OCI-LY3 (cell line): Measurements from ENCODE around the gene C2.
A peak's percentile ranks its signal among the peaks of the same experiment; 100 is the strongest.

ENCODE experiments used
- H2AFZ ChIP-seq: fragments of 200-600, 300-600 bp; shearing (Covaris generic); 2 replicates; pipeline ENCODE4 v1.6.0; 2014; ENCODE audit warnings: antibody characterized with exemption, low read depth, low read length
- H3K27ac ChIP-seq: fragments of 200-600, 300-600 bp; sonication (generic); 2 replicates; pipeline ENCODE4 v1.5.1; 2014; ENCODE audit warnings: mild to moderate bottlenecking, low read length, moderate library complexity, mixed read lengths
- H3K27me3 ChIP-seq: fragments of 200-600, 300-600 bp; sonication (generic); 2 replicates; pipeline ENCODE4 v1.6.1; 2014; ENCODE audit warnings: low read depth, low read length, mixed read lengths
- H3K36me3 ChIP-seq: fragments of 200-600, 300-600 bp; sonication (generic); replicated peaks from 2 replicates; pipeline ENCODE3; 2014; ENCODE audit warnings: low read depth, low read length, mixed read lengths
- H3K4me1 ChIP-seq: fragments of 300-600, 200-600 bp; sonication (generic); 2 replicates; pipeline ENCODE4 v1.6.1; 2014; ENCODE audit warnings: low read length, mixed read lengths
- H3K4me2 ChIP-seq: fragments of 200-600, 300-600 bp; sonication (generic); 2 replicates; pipeline ENCODE4 v1.6.1; 2014; ENCODE audit warnings: low read length, mixed read lengths
- H3K4me3 ChIP-seq: fragments of 300-600, 200-600 bp; sonication (generic); 2 replicates; pipeline ENCODE4 v1.5.1; 2014; ENCODE audit warnings: antibody characterized with exemption, mild to moderate bottlenecking, low read length, moderate library complexity
- H3K79me2 ChIP-seq: fragments of 300-600, 200-600 bp; shearing (Covaris generic); 2 replicates; pipeline ENCODE4 v1.6.1; 2014; ENCODE audit warnings: mild to moderate bottlenecking, low read length, mixed read lengths
- H3K9ac ChIP-seq: fragments of 300-600, 200-600 bp; shearing (Covaris generic); 2 replicates; pipeline ENCODE4 v1.6.0; 2014; ENCODE audit warnings: mild to moderate bottlenecking, low read length, moderate library complexity
- H3K9me3 ChIP-seq: fragments of 200-600, 300-600 bp; shearing (Covaris generic); 2 replicates; pipeline ENCODE4 v1.6.1; 2014; ENCODE audit warnings: low read length, mixed read lengths; ENCODE audit not compliant: insufficient read depth
- H4K20me1 ChIP-seq: fragments of 200-600, 300-600 bp; sonication (generic); 2 replicates; pipeline ENCODE4 v1.6.1; 2016; ENCODE audit warnings: low read length, mixed read lengths; ENCODE audit not compliant: insufficient read depth
- EZH2phosphoT487 ChIP-seq: fragments of 200-600 bp; shearing (Covaris generic); IDR thresholded peaks from 2 replicates; pipeline ENCODE4 v1.6.1; 2018; ENCODE audit warnings: antibody characterized with exemption, mixed run types, low read depth
- TF ChIP-seq, protein P1 (sequence below): fragments of 200-600, 300-600 bp; sonication (generic); IDR thresholded peaks from 2 replicates; pipeline ENCODE4 v1.5.1; 2014; ENCODE audit warnings: antibody characterized with exemption, low read length, low read depth

The C2 gene

DNA sequence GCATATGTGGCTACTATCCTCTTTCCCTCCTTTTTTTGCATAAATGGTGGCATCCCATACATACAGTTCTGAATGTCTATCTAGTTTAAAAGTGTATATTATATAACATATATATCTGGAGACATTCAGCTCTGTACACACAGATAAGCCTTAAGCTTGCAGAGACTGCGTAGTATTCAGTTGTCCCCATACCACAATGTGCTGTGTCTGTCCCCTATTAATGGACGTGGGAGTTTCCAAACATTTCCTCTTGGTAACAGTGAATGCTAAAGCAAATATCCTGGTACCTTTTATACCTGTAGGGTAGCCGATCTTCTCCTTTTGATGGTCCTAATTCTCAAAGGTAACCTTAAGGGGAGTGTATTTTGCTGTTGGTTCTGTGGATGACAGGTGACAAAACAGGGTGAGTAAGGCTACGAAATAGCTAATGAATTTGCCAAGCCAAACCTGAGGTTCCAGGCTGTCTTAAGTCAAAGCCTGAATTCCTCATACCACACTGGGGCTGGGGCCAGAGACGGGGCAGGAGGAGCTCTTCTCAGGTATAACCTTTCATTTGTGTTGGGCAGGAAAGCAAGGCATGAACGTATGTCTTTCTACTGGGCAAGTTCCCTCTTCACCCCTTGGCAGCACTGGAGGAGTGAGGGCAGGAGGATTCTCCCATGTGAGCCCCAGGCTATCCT is 7.8 kb upstream of the C2 start:
- H3K9ac ChIP-seq, result no peak overlapping the region
- H3K27me3 ChIP-seq, result no peaks in the 10 kb centered on the region
- H3K4me3 ChIP-seq, result no peak overlapping the region
- H3K36me3 ChIP-seq, result no peaks in the 10 kb centered on the region
- TF ChIP-seq EZH2phosphoT487, result no peak
- TF ChIP-seq, protein P1, sequence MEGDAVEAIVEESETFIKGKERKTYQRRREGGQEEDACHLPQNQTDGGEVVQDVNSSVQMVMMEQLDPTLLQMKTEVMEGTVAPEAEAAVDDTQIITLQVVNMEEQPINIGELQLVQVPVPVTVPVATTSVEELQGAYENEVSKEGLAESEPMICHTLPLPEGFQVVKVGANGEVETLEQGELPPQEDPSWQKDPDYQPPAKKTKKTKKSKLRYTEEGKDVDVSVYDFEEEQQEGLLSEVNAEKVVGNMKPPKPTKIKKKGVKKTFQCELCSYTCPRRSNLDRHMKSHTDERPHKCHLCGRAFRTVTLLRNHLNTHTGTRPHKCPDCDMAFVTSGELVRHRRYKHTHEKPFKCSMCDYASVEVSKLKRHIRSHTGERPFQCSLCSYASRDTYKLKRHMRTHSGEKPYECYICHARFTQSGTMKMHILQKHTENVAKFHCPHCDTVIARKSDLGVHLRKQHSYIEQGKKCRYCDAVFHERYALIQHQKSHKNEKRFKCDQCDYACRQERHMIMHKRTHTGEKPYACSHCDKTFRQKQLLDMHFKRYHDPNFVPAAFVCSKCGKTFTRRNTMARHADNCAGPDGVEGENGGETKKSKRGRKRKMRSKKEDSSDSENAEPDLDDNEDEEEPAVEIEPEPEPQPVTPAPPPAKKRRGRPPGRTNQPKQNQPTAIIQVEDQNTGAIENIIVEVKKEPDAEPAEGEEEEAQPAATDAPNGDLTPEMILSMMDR, result no peak
- H3K4me2 ChIP-seq, result no peak overlapping the region
- H4K20me1 ChIP-seq, result no peaks in the 10 kb centered on the region
- H3K27ac ChIP-seq, result no peak overlapping the region
- no peak overlapping the region for H2AFZ ChIP-seq
- no peaks in the 10 kb centered on the region for H3K79me2 ChIP-seq
- H3K9me3 ChIP-seq, result no peaks in the 10 kb centered on the region
- H3K4me1 ChIP-seq, result peaks cover 5% of the 10 kb centered on the region

DNA sequence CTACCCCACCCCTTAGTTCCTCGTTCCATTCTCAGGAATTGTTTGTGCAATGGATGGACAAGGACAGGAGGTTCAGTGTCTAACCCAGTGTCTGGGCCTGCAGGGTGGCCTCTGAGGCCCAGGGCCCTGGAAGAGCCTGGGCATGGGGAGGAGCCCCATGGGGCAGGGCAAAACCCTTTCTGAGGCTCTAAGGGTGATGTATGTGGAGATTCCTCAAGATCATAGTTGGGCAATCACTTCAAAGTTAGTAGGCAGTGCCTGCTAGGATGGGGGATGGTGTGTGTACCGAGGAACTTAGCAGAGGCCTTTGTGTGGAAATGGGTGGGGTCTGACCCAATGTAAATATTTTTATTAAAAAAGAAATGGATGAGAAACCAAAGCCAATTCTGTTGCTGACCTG is 6.7 kb upstream of the C2 start:
- H2AFZ ChIP-seq, result no peak overlapping the region
- no peaks in the 10 kb centered on the region for H3K27me3 ChIP-seq
- H3K9ac ChIP-seq, result no peak overlapping the region
- no peaks in the 10 kb centered on the region for H4K20me1 ChIP-seq
- no peak overlapping the region for H3K4me3 ChIP-seq
- no peak overlapping the region for H3K4me2 ChIP-seq
- H3K36me3 ChIP-seq, result no peaks in the 10 kb centered on the region
- peaks cover 4% of the 10 kb centered on the region; the same call in 1 of the 2 replicates for H3K4me1 ChIP-seq
- TF ChIP-seq EZH2phosphoT487, result no peak
- TF ChIP-seq, protein P1, result no peak
- no peak overlapping the region for H3K27ac ChIP-seq
- no peaks in the 10 kb centered on the region for H3K79me2 ChIP-seq
- H3K9me3 ChIP-seq, result no peaks in the 10 kb centered on the region

DNA sequence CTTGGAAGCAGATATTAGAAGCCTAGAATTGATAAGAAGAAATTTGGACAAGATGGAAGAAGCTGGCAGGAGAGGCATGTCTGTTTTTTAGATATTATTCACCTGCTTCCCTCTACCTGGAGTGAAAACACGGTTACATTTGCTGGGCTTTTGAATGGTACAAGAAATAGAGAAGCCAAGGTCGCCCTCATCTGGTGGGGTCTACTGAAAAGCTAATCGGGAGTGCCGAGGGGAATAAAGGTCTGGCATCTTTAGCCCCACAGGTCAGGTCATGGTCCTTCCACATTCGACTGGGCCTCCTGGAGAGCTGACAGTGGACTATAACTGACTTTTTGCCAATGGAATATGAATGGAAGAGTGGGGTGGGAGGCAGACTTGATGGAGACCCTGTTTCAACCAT is 4.6 kb upstream of the C2 start:
- Histone ChIP-seq H3K4me3 (no peak overlapping the region), H4K20me1 (no peaks in the 10 kb centered on the region), H3K27me3 (no peaks in the 10 kb centered on the region), H3K27ac (no peak overlapping the region), H2AFZ (no peak overlapping the region), H3K36me3 (no peaks in the 10 kb centered on the region), H3K79me2 (no peaks in the 10 kb centered on the region), H3K4me1 (peaks cover 5% of the 10 kb centered on the region; the same call in 1 of the 2 replicates), H3K4me2 (no peak overlapping the region), H3K9me3 (no peaks in the 10 kb centered on the region), H3K9ac (no peak overlapping the region)
- TF ChIP-seq, protein P1, result peak; percentile 52
- TF ChIP-seq EZH2phosphoT487, result no peak

DNA sequence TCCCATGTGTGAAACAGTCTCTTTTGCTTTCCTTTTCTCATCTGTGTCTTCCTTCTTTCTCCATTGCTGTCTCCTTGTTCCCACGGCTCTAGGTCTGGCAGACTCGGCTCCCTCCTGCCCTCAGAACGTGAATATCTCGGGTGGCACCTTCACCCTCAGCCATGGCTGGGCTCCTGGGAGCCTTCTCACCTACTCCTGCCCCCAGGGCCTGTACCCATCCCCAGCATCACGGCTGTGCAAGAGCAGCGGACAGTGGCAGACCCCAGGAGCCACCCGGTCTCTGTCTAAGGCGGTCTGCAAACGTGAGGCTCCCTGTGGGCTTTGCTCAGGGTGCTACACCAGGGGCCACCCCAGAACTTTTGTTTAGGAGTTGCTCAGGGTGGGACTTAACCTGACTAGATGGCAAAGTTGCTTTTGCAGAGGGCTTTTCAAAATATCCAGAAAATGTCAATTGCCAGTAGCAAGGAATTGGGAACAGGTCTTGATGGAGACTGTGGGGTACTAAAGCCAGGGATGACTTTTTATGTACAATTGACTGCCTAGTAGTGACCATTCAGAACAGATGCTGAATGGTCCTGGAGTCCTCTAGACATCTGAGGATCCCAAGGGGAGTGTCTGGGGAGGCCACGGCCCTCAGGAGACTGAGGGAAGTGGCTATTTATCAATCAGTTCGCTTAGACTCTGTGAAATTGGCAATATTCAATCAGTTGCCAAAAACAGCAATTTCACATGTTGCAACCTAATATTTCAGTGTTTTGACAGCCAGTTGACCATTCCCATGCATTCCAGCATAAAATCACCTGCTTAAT is 550 bp downstream of the C2 start:
- Histone ChIP-seq H3K4me2 (no peak overlapping the region), H2AFZ (no peak overlapping the region), H3K4me3 (no peak overlapping the region), H3K4me1 (peaks cover 5% of the 10 kb centered on the region; the same call in 1 of the 2 replicates), H3K27ac (no peak overlapping the region), H3K36me3 (no peaks in the 10 kb centered on the region), H3K79me2 (no peaks in the 10 kb centered on the region), H3K9me3 (no peaks in the 10 kb centered on the region), H3K27me3 (no peaks in the 10 kb centered on the region), H4K20me1 (no peaks in the 10 kb centered on the region), H3K9ac (no peak overlapping the region)
- TF ChIP-seq EZH2phosphoT487, result no peak
- TF ChIP-seq, protein P1, result no peak
